Heart right ventricle (tissue), 16 donors: ENCODE data around the gene PHF8. TPM values are rescaled to one million over a fixed set of nuclear protein-coding genes. Genes with fewer than 3 reads are reported as not detected.

Experiments
- ATAC-seq, 8 donors: fragments of 200-7000 bp; cut with Tn5 transposase; one replicate each; pipeline ENCODE4 v1.9.1; 2020; ENCODE audit warnings: mild to moderate bottlenecking in 8 of 8, moderate library complexity in 8 of 8, moderate number of reproducible peaks in 1 of 8
- DNase-seq, 2 donors: peaks; one replicate each; pipeline ENCODE4 v3.0.0-alpha.2; 2020
- H3K27ac ChIP-seq, 10 donors: fragments of 200-600 bp; sonication (generic) in 2 of 10; one replicate each; pipeline versions ENCODE4 v1.5.0 to v1.8.0; 2020 to 2022; ENCODE audit warnings: mild to moderate bottlenecking in 3 of 10
- H3K27me3 ChIP-seq, 7 donors: fragments of 200-600 bp; one replicate each; pipeline ENCODE4 v1.8.0; 2021 to 2022; ENCODE audit warnings: mild to moderate bottlenecking in 2 of 7
- H3K36me3 ChIP-seq, 9 donors: fragments of 200-600 bp; sonication (generic) in 1 of 9; one replicate each; pipeline versions ENCODE4 v1.5.0 to v1.8.0; 2020 to 2022; ENCODE audit warnings: mild to moderate bottlenecking in 2 of 9
- H3K4me1 ChIP-seq, 9 donors: fragments of 200-600 bp; sonication (generic) in 1 of 9; one replicate each; pipeline versions ENCODE4 v1.5.0 to v1.8.0; 2020 to 2022; ENCODE audit warnings: mild to moderate bottlenecking in 4 of 9
- H3K4me3 ChIP-seq, 10 donors: fragments of 200-600 bp; sonication (generic) in 2 of 10; one replicate each; pipeline versions ENCODE4 v1.5.0 to v1.8.0; 2020 to 2022; ENCODE audit warnings: mild to moderate bottlenecking in 7 of 10, moderate library complexity in 2 of 10
- H3K9me3 ChIP-seq, 11 donors: fragments of 200-600 bp in 10 of 11; sonication (generic) in 2 of 11; one replicate each; pipeline versions ENCODE4 v1.5.0 to v1.8.0; 2013 to 2022; ENCODE audit warnings: mild to moderate bottlenecking in 2 of 11, control low read depth in 1 of 11, moderate library complexity in 1 of 11
- CTCF ChIP-seq, 9 donors: fragments of 200-600 bp; sonication (generic) in 2 of 9; IDR thresholded peaks; one replicate each; pipeline versions ENCODE4 v1.5.0 to v1.8.0; 2021 to 2022; ENCODE audit warnings: antibody characterized with exemption in 9 of 9, mild to moderate bottlenecking in 5 of 9, moderate library complexity in 1 of 9
- WGBS, 2 donors: extraction: QIAGEN DNeasy Blood & Tissue Kit; methylation state at CpG; one replicate each; pipeline ENCODE4 v1.1.7; 2013; ENCODE audit warnings: inconsistent platforms in 1 of 2; 5-methylcytosine and 5-hydroxymethylcytosine counted together
- intact Hi-C, 10 donors: fragments of 100-400 bp; cut with DNase I; formaldehyde crosslinking; loops; one replicate each; pipeline versions ENCODE4 v1.11.1 to v1.14.2; 2022
- polyA plus RNA-seq, 2 donors: library from polyadenylated mRNA; stranded (reverse); fragments of 200-250 nt; gene quantifications; one replicate each; pipeline ENCODE4 v1.2.3, GENCODE V29; 2013
- total RNA-seq, 10 donors: library from RNA; stranded (reverse); fragmentation: NEBNext Ultra II Directional in 3 of 10; extraction: Animal tissue kit (Norgen Biotek cat#: 25700) in 3 of 10; gene quantifications; one replicate each; pipeline versions ENCODE4 v1.2.1 to v1.2.4, GENCODE V29; 2021 to 2023
- donor health status: Arrhythmogenic right ventricular cardiomyopathy.
- donor health status: ischemic (EF 13 %, LVEDD 7.1; RV severe dilation, severe dysfunction).
- donor health status: healthy with polysubstance abuse.
- donor health status: DM: no; HTN: yes; CAD: no.
- donor health status: DM: no; HTN: no; CAD: no.
- donor health status: ischemic (EF 25% LVEDD 6.9; RV normal size, moderate dysfunction).
- donor health status: ischemic (EF 25% LVEDD 5.7; RV mildly dilated, moderate dysfunction).
- donor health status: healthy.
- donor health status: DM: yes; HTN: yes; CAD: no.
- donor health status: Ischemic cardiomyopathy.
- donor health status: ischemic (EF 35%, LVEDD 5.7; RV mildly dilated, moderate dysfunction).
- donor health status: nonischemic (EF 11% LVEDD 7.7; RV severe dilation, severe dysfunction).
- donor health status: DM: yes; HTN: yes; CAD: no.
- donor health status: PGD.
- donor health status: ischemic (EF 29% LVEDD 5.4; RV normal size, mild dysfunction).
- donor health status: nonischemic (EF 23%, LVEDD 6.1; RV moderate dilation, normal function).

Gene PHF8
- total and polyA plus RNA-seq, 12 donors: 4.0 to 12.9 (median 10.7) TPM

- no peak for TF ChIP-seq CTCF (IDR thresholded peaks at IDR 0.05)
- Histone ChIP-seq H3K36me3 (peaks cover 0 to 31% (median 0%) of the 10 kb centered on the region in 9 donors), H3K9me3 (no peaks in the 10 kb centered on the region), H3K27me3 (no peaks in the 10 kb centered on the region), H3K4me1 (no peaks in the 10 kb centered on the region), H3K4me3 (no peak overlapping the region), H3K27ac (no peak overlapping the region)
- intact Hi-C loops: no loop called here
- 96 to 98% methylated on average over 6 of the region's 6 CpGs for WGBS, 2 donors
- no peak for ATAC-seq
- DNase-seq: no peak
Measured at GRCh38 chrX:54074826-54075225, 30.6 kb upstream of the PHF8 start.

GRCh38 chrX:54067766-54068165 lies 23.5 kb upstream of the PHF8 start:
- Histone ChIP-seq H3K36me3 (peaks cover 0 to 12% (median 0%) of the 10 kb centered on the region in 9 donors), H3K4me1 (no peaks in the 10 kb centered on the region), H3K27ac (no peak overlapping the region), H3K9me3 (no peaks in the 10 kb centered on the region), H3K4me3 (no peak overlapping the region), H3K27me3 (no peaks in the 10 kb centered on the region)
- intact Hi-C loops: no loop called here
- DNase-seq (no peak), ATAC-seq (no peak)
- 55 to 69% methylated on average over 2 of the region's 2 CpGs for WGBS, 2 donors
- no peak for TF ChIP-seq CTCF (IDR thresholded peaks at IDR 0.05)

GRCh38 chrX:54066841-54067240 lies 22.6 kb upstream of the PHF8 start:
- no peak overlapping the region for H3K4me3 ChIP-seq
- intact Hi-C loops: no loop called here

GRCh38 chrX:54064564-54064963 lies 20.3 kb upstream of the PHF8 start:
- Histone ChIP-seq H3K4me3 (no peak overlapping the region), H3K27ac (no peak overlapping the region), H3K9me3 (no peaks in the 10 kb centered on the region), H3K27me3 (no peaks in the 10 kb centered on the region), H3K36me3 (no peaks in the 10 kb centered on the region), H3K4me1 (no peaks in the 10 kb centered on the region)
- WGBS, 2 donors: 88 to 96% methylated on average over 3 of the region's 3 CpGs
- intact Hi-C loops: no loop called here
- DNase-seq: no peak
- no peak for TF ChIP-seq CTCF (IDR thresholded peaks at IDR 0.05)
- ATAC-seq: no peak

More at GRCh38 chrX:54066841-54067240, 22.6 kb upstream of the PHF8 start:
- Histone ChIP-seq H3K27me3 (no peaks in the 10 kb centered on the region), H3K4me1 (no peaks in the 10 kb centered on the region), H3K9me3 (no peaks in the 10 kb centered on the region), H3K27ac (no peak overlapping the region), H3K36me3 (peaks cover 0 to 5% (median 0%) of the 10 kb centered on the region in 9 donors)
- no peak for DNase-seq
- no peak for ATAC-seq
- TF ChIP-seq CTCF (IDR thresholded peaks at IDR 0.05): no peak
